DOHH2 (cell line): Measurements from ENCODE around the gene RASD2.

Source experiments
- H3F3A ChIP-seq: fragments of 200-600 bp; sonication (generic), shearing (Covaris generic); 2 replicates; pipeline ENCODE4 v1.6.0; 2016; ENCODE audit warnings: antibody characterized with exemption, mild to moderate bottlenecking; ENCODE audit not compliant: control insufficient read depth, insufficient read depth
- H3K27ac ChIP-seq: fragments of 200-600 bp; sonication (generic); 2 replicates; pipeline ENCODE4 v1.5.1; 2014; ENCODE audit warnings: low read depth, mild to moderate bottlenecking, low read length, moderate library complexity
- H3K27me3 ChIP-seq: fragments of 200-600 bp; sonication (generic); 2 replicates; pipeline ENCODE4 v1.6.1; 2014; ENCODE audit warnings: mild to moderate bottlenecking, low read length, mixed read lengths; ENCODE audit not compliant: control insufficient read depth
- H3K36me3 ChIP-seq: fragments of 200-600 bp; sonication (generic); 2 replicates; pipeline ENCODE4 v1.6.1; 2014; ENCODE audit warnings: mild to moderate bottlenecking, low read length, moderate library complexity, mixed read lengths; ENCODE audit not compliant: control insufficient read depth
- H3K4me1 ChIP-seq: fragments of 200-600 bp; sonication (generic); 2 replicates; pipeline ENCODE4 v1.6.1; 2014; ENCODE audit warnings: mild to moderate bottlenecking, low read length, mixed read lengths; ENCODE audit not compliant: control insufficient read depth
- H3K4me2 ChIP-seq: fragments of 200-600 bp; sonication (generic); 2 replicates; pipeline ENCODE4 v1.6.0; 2014; ENCODE audit warnings: mild to moderate bottlenecking, low read length, moderate library complexity
- H3K4me3 ChIP-seq: fragments of 200-600 bp; sonication (generic); 2 replicates; pipeline ENCODE4 v1.5.1; 2014; ENCODE audit warnings: mild to moderate bottlenecking, low read length, mixed read lengths
- H3K79me2 ChIP-seq: fragments of 200-600 bp; sonication (generic); 2 replicates; pipeline ENCODE4 v1.6.1; 2014; ENCODE audit warnings: mild to moderate bottlenecking, low read length, mixed read lengths; ENCODE audit not compliant: control insufficient read depth
- H3K9me2 ChIP-seq: fragments of 200-600 bp; sonication (generic); replicated peaks from 2 replicates; pipeline ENCODE4 v1.6.1; 2014; ENCODE audit warnings: mild to moderate bottlenecking, low read length, mixed read lengths; ENCODE audit not compliant: control insufficient read depth
- H3K9me3 ChIP-seq: fragments of 200-600 bp; sonication (generic); 2 replicates; pipeline ENCODE4 v1.6.1; 2014; ENCODE audit warnings: antibody characterized with exemption, low read length, mixed read lengths; ENCODE audit not compliant: control insufficient read depth, insufficient read depth
- H4K20me1 ChIP-seq: fragments of 200-600 bp; sonication (generic); 2 replicates; pipeline ENCODE4 v1.6.0; 2014; ENCODE audit warnings: low read depth, mild to moderate bottlenecking, antibody characterized with exemption, low read length, moderate library complexity; ENCODE audit not compliant: control insufficient read depth, insufficient read depth
- EZH2phosphoT487 ChIP-seq: fragments of 200-600 bp; sonication (generic); IDR thresholded peaks from 2 replicates; pipeline ENCODE4 v1.6.1; 2017; ENCODE audit warnings: borderline replicate concordance, mild to moderate bottlenecking, antibody characterized with exemption, low read length, moderate library complexity, mixed read lengths
- TF ChIP-seq, protein P1 (sequence below): fragments of 200-600 bp; sonication (generic); IDR thresholded peaks from one replicate; pipeline ENCODE4 v1.5.1; 2014; ENCODE audit warnings: antibody characterized with exemption, mild to moderate bottlenecking, low read depth, low read length; ENCODE audit not compliant: poor library complexity, severe bottlenecking

The RASD2 gene

GRCh38 chr22:35539910-35540594 lies 579 bp upstream of the RASD2 start:
- no peaks in the 10 kb centered on the region for H3K36me3 ChIP-seq
- peak overlapping the region; percentile 76 for H3K4me3 ChIP-seq
- H3K27ac ChIP-seq: no peak overlapping the region
- H3K4me2 ChIP-seq: peak overlapping the region; percentile 98
- H3K4me1 ChIP-seq: peaks cover 18% of the 10 kb centered on the region
- H3K9me3 ChIP-seq: no peaks in the 10 kb centered on the region
- no peaks in the 10 kb centered on the region for H3K79me2 ChIP-seq
- no peak for TF ChIP-seq EZH2phosphoT487
- TF ChIP-seq, protein P1, sequence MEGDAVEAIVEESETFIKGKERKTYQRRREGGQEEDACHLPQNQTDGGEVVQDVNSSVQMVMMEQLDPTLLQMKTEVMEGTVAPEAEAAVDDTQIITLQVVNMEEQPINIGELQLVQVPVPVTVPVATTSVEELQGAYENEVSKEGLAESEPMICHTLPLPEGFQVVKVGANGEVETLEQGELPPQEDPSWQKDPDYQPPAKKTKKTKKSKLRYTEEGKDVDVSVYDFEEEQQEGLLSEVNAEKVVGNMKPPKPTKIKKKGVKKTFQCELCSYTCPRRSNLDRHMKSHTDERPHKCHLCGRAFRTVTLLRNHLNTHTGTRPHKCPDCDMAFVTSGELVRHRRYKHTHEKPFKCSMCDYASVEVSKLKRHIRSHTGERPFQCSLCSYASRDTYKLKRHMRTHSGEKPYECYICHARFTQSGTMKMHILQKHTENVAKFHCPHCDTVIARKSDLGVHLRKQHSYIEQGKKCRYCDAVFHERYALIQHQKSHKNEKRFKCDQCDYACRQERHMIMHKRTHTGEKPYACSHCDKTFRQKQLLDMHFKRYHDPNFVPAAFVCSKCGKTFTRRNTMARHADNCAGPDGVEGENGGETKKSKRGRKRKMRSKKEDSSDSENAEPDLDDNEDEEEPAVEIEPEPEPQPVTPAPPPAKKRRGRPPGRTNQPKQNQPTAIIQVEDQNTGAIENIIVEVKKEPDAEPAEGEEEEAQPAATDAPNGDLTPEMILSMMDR: no peak
- peaks cover 5% of the 10 kb centered on the region; the same call in 1 of the 2 replicates for H3F3A ChIP-seq
- no peaks in the 10 kb centered on the region for H3K9me2 ChIP-seq
- no peaks in the 10 kb centered on the region for H4K20me1 ChIP-seq
- H3K27me3 ChIP-seq: peaks cover 28% of the 10 kb centered on the region

- H3K27me3 ChIP-seq: peaks cover 28% of the 10 kb centered on the region
- H4K20me1 ChIP-seq: no peaks in the 10 kb centered on the region
- H3K36me3 ChIP-seq: no peaks in the 10 kb centered on the region
- H3K79me2 ChIP-seq: no peaks in the 10 kb centered on the region
- H3K4me1 ChIP-seq: peaks cover 18% of the 10 kb centered on the region
- no peak for TF ChIP-seq EZH2phosphoT487
- TF ChIP-seq, protein P1: no peak
- H3K9me2 ChIP-seq: no peaks in the 10 kb centered on the region
- H3K9me3 ChIP-seq: no peaks in the 10 kb centered on the region
- peaks cover 5% of the 10 kb centered on the region; the same call in 1 of the 2 replicates for H3F3A ChIP-seq
- no peak overlapping the region for H3K4me2 ChIP-seq
- H3K4me3 ChIP-seq: no peak overlapping the region
- no peak overlapping the region for H3K27ac ChIP-seq
Observed at GRCh38 chr22:35541254-35541748, 670 bp downstream of the RASD2 start.

GRCh38 chr22:35542157-35542938 lies 1.7 kb downstream of the RASD2 start:
- TF ChIP-seq, protein P1: no peak
- TF ChIP-seq EZH2phosphoT487: no peak
- peaks cover 16% of the 10 kb centered on the region for H3K4me1 ChIP-seq
- H3K27ac ChIP-seq: no peak overlapping the region
- H3F3A ChIP-seq: peaks cover 5% of the 10 kb centered on the region; the same call in 1 of the 2 replicates
- H3K9me2 ChIP-seq: no peaks in the 10 kb centered on the region
- H3K9me3 ChIP-seq: no peaks in the 10 kb centered on the region
- H3K79me2 ChIP-seq: no peaks in the 10 kb centered on the region
- no peak overlapping the region for H3K4me3 ChIP-seq
- H3K4me2 ChIP-seq: no peak overlapping the region
- H3K27me3 ChIP-seq: peaks cover 28% of the 10 kb centered on the region
- H4K20me1 ChIP-seq: no peaks in the 10 kb centered on the region
- H3K36me3 ChIP-seq: no peaks in the 10 kb centered on the region
